Measurements from ENCODE around the gene CNOT6L.

CNOT6L gene

DNA sequence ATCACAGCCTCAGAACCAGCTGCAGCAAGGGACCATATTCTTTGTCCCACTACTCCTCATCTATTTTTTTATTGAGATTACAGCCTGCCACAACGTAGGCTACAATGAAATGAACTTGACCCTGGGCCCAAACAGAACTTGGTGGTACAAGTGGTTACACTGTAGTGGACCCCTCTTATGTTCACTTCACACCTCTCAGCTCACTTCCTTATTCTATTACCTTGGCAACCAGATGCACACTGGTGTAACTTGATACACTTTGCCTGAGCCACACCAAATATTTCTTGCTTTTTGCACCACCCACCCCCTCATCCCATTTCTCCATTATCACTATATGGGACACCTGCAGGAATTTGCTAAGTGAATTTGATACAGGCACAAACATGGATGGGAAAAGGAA lies 107.7 kb downstream of the CNOT6L start:
- Histone ChIP-seq H3K79me2 (ENCODE audit: control insufficient read depth, low read length) (no peaks in the 10 kb centered on the region), H3K9me3 (ENCODE audit: control insufficient read depth, insufficient read depth, low read length) (no peaks in the 10 kb centered on the region), H3K27ac (ENCODE audit: low read depth, low read length) (no peak overlapping the region), H3K4me3 (ENCODE audit: low read length) (no peak overlapping the region), H3K4me2 (ENCODE audit: low read length) (no peak overlapping the region), H3K36me3 (ENCODE audit: control insufficient read depth, low read length) (no peaks in the 10 kb centered on the region), H4K20me1 (ENCODE audit: control insufficient read depth, insufficient read depth, low read depth, low read length) (no peaks in the 10 kb centered on the region), H3K4me1 (ENCODE audit: control insufficient read depth, low read length) (0 out of 2 replicates have a peak, but pooled peaks cover 4% of the 10 kb centered on the region), H3K27me3 (ENCODE audit: control insufficient read depth, low read length) (no peaks in the 10 kb centered on the region), H3F3A (ENCODE audit: control insufficient read depth, insufficient read depth) (no peaks in the 10 kb centered on the region), H3K9me2 (replicated peaks; ENCODE audit: control insufficient read depth, low read length) (no peaks in the 10 kb centered on the region)
- no peak for TF ChIP-seq EZH2phosphoT487 (IDR thresholded peaks at IDR 0.05; ENCODE audit: borderline replicate concordance, low read length)
- TF ChIP-seq CTCF (IDR thresholded peaks at IDR 0.05; ENCODE audit: low read depth, low read length, poor library complexity, severe bottlenecking), result no peak

DNA sequence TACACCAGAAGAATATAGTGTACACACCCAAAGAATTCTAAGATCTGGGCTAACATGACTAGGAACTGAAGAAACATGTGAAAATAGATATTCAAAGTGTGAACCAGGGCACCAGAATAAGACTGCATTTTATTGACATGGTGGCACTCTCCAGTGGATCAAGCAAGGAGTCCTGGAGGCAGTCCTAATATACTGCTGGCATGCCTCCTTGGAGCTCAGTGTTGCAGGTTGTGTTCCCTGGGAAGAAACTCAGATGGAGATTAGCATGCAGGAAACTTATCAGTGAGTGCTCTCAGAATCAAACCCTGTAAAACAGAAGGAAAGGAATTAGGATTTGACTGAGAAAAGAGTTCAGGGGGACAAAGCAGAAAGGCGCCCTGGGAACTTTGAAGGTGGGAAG lies 108.5 kb downstream of the CNOT6L start:
- no peaks in the 10 kb centered on the region for H3K36me3 ChIP-seq (ENCODE audit: control insufficient read depth, low read length)
- TF ChIP-seq CTCF (IDR thresholded peaks at IDR 0.05; ENCODE audit: low read depth, low read length, poor library complexity, severe bottlenecking) (no peak), EZH2phosphoT487 (IDR thresholded peaks at IDR 0.05; ENCODE audit: borderline replicate concordance, low read length) (no peak)
- H3F3A ChIP-seq (ENCODE audit: control insufficient read depth, insufficient read depth), result no peaks in the 10 kb centered on the region
- H3K4me1 ChIP-seq (ENCODE audit: control insufficient read depth, low read length), result 0 out of 2 replicates have a peak, but pooled peaks cover 4% of the 10 kb centered on the region
- no peaks in the 10 kb centered on the region for H4K20me1 ChIP-seq (ENCODE audit: control insufficient read depth, insufficient read depth, low read depth, low read length)
- no peaks in the 10 kb centered on the region for H3K9me2 ChIP-seq (replicated peaks; ENCODE audit: control insufficient read depth, low read length)
- no peak overlapping the region for H3K4me2 ChIP-seq (ENCODE audit: low read length)
- H3K27me3 ChIP-seq (ENCODE audit: control insufficient read depth, low read length), result no peaks in the 10 kb centered on the region
- no peaks in the 10 kb centered on the region for H3K9me3 ChIP-seq (ENCODE audit: control insufficient read depth, insufficient read depth, low read length)
- no peak overlapping the region for H3K4me3 ChIP-seq (ENCODE audit: low read length)
- no peak overlapping the region for H3K27ac ChIP-seq (ENCODE audit: low read depth, low read length)
- H3K79me2 ChIP-seq (ENCODE audit: control insufficient read depth, low read length), result no peaks in the 10 kb centered on the region

DNA sequence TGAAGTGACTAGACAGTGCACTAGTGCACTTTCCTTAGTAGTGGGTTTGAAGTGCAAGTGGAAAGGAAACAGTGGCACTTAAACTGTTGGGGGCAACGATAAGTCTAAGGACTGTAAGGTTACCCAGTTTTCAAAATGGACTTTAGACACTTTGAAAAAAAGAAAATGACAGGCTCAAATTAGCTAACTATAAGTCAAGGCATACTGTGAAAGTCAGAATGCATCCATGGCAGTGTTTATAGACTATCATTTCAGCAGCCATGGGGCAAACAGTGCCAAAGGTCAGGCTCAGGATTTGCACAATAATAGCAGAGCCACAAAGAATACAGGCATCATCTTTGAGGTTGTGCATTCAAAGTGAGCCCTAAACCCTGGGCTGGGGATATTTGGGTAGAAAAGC lies 109.1 kb downstream of the CNOT6L start:
- Histone ChIP-seq H3F3A (ENCODE audit: control insufficient read depth, insufficient read depth) (no peaks in the 10 kb centered on the region), H3K4me3 (ENCODE audit: low read length) (no peak overlapping the region), H4K20me1 (ENCODE audit: control insufficient read depth, insufficient read depth, low read depth, low read length) (no peaks in the 10 kb centered on the region), H3K79me2 (ENCODE audit: control insufficient read depth, low read length) (no peaks in the 10 kb centered on the region), H3K4me2 (ENCODE audit: low read length) (no peak overlapping the region), H3K27ac (ENCODE audit: low read depth, low read length) (no peak overlapping the region), H3K27me3 (ENCODE audit: control insufficient read depth, low read length) (no peaks in the 10 kb centered on the region), H3K9me2 (replicated peaks; ENCODE audit: control insufficient read depth, low read length) (no peaks in the 10 kb centered on the region), H3K36me3 (ENCODE audit: control insufficient read depth, low read length) (no peaks in the 10 kb centered on the region), H3K4me1 (ENCODE audit: control insufficient read depth, low read length) (0 out of 2 replicates have a peak, but pooled peaks cover 4% of the 10 kb centered on the region), H3K9me3 (ENCODE audit: control insufficient read depth, insufficient read depth, low read length) (no peaks in the 10 kb centered on the region)
- TF ChIP-seq EZH2phosphoT487 (IDR thresholded peaks at IDR 0.05; ENCODE audit: borderline replicate concordance, low read length) (no peak), CTCF (IDR thresholded peaks at IDR 0.05; ENCODE audit: low read depth, low read length, poor library complexity, severe bottlenecking) (no peak)

Data from DOHH2 (cell line).